ENCODE results near the gene IRF8.

- TF ChIP-seq ESRRG (CRISPR knock-in tag; IDR thresholded peaks at IDR 0.05) (no peak), CSDC2 (CRISPR knock-in tag; IDR thresholded peaks at IDR 0.05) (no peak), ZFP30 (CRISPR knock-in tag; IDR thresholded peaks at IDR 0.05) (no peak), PATZ1 (CRISPR knock-in tag; IDR thresholded peaks at IDR 0.05; ENCODE audit: borderline replicate concordance) (no peak), RARB (CRISPR knock-in tag; IDR thresholded peaks at IDR 0.05) (no peak), ZFP3 (CRISPR knock-in tag; IDR thresholded peaks at IDR 0.05) (no peak)
Measured at GRCh38 chr16:85943711-85944110, 44.7 kb downstream of the IRF8 start.
